ENCODE data around the gene ELL.

The ELL gene

DNA sequence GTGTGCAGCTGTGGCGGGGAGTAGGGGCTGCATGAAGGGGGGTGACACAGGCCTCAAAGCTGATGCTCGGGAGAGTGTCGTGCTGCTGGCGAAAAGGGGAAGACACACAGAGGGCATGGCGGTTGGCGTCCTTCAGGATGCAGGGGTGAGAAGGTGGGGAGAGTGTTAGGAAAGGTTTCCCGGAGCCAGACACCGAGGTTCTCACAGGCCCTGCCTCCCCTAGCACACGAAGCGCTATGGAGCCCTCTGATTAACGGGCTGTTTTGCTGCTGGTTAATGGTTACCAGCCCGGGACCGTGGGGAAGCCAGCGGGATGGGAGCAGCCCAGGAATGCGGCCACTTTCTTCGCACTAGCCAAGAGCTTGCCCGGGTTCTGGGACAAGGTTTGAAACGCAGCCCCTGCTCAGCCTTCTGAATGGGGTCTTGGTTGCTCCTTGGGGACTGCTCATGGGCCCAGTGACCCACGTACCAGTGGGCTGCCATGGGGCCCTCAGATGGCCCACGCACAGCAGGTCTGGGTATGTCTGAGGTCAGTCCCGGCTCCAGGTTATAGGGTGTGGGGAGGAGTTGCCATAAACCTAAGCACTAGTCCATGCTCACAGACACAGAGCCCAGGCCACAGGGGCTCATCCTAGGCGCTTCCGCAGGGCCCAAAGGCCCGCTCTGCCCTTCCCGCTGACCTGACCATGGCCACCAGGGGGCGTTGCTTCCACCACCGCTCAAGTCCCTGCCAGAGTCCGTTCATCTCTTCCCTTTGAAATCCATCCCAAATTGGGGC, 52.6 kb downstream of the ELL start:
- DNase-seq (ENCODE audit: low spot score): peak; percentile 65

DNA sequence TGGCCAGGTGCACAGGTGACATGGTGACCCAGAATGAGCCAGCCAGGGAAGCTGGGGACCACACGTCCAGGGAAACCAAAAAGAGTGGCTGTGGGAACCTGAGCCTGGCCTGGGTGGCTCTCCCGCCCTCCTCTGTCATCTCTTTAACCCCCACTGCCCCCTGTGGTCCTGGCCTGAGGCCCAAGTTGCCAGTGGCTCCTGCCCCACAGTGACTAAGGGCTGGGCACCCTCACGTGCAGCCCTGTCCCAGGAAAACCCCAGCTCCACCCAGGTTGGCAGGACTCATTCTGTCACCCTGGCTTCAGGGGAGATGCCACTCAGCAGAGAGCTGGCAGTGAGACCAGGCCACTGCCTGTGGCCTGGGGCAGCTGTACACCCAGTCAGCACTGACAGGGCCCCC, 53.4 kb downstream of the ELL start:
- no peak for DNase-seq (ENCODE audit: low spot score)

DNA sequence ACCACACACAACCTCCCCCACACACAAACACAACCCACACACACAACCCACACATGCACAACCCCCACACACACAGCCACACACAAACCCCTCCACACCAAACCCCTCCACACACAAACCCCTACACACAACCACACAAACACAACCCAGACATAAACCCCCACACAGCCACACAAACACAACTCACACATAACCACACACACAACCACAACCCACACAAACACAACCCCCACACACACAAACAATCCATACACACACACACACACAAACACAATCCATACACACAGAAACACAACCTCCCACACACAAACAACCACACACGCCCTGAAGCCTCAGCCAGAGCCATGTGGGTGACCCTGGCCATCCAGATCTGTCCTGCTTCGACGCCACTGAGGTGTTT, 53.9 kb downstream of the ELL start:
- no peak for DNase-seq (ENCODE audit: low spot score)

DNA sequence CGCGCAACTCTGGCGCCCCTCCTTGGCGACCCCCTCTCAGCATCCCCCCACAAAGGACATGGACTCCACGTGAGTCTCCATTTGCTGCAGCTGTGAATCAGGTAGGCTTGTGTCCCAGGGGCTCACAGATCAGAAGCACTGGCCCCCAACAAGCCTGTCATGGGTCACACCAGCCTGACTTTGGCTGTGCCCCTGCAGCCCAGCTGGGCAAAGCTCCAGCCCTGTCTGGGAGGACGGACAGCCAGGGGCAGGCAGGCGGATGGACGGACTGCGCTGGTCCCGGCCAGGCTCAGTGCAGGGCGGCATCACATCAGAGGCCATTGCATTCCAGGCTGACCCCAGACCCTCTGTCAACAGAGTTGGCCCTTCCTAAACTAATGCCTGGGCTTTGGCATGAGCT, 55.5 kb downstream of the ELL start:
- no peak for DNase-seq (ENCODE audit: low spot score)

DNA sequence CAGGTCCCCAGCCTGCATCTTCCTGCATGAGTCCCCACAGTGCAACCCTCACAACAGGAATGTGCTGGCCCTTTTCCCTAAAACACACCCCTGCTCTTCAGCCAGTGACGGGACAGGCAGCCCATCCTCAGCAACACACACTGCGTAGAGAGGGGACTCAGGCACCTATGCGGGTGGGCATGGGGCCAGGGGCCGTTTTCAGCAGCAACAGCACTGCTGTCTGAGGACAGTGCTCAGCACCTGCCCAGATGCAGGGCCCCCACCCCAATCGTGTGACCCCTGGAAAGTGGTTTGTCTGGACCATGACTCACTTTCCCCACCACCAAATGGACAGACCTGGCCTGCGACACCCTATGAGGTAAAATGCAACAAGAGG, 55.9 kb downstream of the ELL start:
- no peak for DNase-seq (ENCODE audit: low spot score)

DNA sequence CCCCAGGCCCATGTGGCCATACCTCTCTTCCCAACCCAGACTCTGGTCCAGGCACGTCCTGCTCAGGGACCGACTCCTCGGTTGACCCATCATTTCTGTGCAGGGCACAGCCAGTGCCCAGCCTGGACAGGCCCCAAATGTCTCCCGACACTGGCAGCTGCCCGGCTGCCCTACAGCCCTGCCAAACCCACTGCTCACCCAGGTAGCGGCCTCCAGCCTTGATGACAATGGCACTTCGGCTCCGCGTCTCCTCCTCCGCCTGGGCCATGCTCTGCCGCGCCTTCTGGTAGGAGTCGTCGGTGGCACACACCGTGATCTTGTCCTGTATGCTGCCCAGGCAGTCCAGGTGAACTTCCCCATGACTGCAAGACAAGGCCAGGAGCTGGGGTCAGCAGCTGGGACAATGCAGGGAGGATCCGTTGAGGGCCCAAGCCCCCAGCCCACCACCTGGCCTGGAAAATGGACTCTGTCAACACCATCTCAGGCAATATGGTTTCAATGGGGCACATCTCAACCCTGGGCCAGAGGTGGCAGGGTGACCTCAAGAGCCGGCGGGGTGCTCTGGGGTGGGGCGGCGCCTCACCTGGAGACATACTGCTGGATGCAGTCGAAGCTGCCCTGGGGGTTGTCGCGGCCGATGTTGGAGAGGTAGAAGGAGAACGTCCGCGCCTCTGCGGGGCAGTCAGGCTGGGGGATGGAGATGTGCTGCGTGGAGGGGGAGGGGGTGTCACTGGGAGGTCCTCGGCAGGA, 56.5 kb downstream of the ELL start:
- DNase-seq (ENCODE audit: low spot score): no peak

DNA sequence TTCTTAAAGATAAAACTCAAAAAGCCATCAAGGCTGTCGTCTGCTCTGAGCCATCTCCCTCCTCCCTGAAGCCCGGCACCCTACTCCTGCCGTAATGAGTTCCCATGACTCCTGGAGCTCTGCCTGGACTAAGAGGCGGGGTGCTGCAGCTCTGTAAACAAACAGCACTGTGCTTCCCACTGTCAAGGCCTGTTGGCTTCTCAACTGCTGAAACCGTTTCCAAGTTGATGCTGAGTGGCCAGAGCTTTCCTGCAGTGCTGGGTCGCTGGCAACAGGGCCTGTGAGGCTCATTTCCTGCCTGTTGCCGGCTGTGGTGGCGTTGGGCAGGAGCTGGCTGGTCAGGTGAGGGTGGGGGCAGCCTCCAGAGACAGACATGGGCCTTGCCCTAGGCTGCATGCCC, 57.2 kb downstream of the ELL start:
- no peak for DNase-seq (ENCODE audit: low spot score)

DNA sequence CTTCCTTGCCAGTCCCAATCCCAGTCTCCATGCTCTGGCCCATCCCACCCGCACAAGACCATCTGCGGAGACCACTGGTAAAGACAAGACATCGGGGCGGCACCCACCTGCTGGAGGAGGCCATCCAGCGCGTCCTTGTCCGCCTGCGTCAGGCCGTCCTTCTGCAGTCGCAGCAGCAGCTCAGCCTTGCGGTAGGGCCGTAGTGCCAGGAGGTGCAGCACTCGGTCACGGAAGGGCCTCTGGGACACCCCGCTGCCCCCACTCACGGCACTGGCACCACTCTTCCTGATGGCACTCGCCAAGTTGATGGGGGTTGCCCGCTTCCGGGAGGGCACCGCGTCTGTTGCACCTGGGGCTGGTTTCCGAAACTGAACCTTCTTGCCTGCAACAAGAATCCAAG, 60.4 kb downstream of the ELL start:
- DNase-seq (ENCODE audit: low spot score): no peak

DNA sequence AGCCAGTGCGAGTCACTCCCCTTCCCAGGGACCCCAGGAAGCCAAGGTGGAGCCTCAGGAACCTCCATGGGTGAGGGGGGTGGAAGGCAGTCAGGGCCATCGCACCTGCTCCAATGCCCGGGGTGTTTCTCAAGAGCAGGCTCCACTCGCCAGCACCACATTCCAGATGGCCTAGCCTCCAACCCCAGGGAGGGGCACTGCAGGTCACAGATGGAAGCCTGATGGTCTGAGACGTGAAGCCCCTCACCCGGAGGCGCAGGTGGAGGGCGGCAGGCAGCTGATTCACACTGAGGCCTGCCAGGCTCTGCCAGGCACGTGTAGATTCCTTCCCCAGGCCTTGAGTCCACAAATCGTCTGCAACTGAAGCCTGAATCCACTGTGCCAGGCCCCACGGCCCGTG, 61.0 kb downstream of the ELL start:
- DNase-seq (ENCODE audit: low spot score): no peak

DNA sequence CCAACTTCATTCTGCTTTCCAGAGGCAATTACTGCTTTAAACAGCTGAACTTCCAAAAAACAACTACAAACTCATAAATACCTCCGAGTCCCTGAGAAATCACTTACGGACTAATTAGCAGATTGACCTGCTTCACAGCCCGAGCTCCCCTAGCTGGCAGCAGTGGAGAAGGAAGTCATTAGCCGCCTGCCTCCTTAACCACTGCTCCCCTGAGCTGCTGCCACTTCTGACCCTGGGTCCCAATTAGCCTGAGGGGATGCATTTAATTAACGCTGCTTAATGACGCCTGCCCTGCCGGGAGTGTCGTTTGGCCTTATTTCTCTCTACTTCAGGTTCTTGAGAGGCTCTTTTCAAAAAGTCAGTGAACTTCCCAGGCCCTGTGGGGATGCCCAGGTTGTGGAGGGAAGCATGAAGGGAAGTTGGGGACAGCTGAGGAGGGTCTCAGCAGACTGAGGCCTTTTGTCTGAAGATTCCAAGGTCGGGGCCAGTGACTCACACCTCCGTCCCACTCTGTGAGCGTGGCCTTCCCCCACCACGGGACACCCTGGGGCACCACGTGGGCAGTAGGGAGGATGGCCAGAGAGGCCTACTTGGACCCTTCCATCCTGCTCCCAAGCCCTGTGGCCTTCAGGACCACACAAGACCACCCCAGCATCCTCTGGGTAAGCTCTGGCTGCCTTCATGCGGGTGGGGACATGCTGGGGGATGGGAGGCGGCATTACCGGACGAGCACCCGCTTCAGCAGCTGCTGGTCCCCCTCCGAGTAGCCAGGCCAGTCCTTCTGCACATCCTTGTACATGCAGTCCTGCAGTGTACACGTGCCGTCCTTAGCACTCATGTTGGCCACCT, 64.2 kb downstream of the ELL start:
- DNase-seq (ENCODE audit: low spot score): no peak

DNA sequence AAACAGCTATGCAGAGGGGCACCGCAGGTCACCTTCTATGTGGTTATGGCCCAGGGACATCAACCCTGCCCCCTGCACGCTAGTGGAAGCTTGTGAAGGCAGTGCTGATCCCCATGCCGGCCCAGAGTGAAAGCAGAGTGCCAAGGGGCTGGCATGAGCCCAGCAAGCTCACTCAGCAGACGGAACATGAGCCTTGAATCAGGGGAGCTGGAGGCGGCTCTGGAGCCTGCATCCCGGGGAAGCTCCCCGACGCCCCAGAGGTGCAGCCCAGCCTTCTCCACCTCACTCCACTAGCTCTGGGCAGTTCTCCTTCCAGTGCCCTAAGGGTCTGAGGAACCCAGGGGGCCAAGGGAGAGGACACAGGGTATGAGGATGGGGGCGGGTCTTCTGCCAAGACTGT, 64.9 kb downstream of the ELL start:
- no peak for DNase-seq (ENCODE audit: low spot score)

DNA sequence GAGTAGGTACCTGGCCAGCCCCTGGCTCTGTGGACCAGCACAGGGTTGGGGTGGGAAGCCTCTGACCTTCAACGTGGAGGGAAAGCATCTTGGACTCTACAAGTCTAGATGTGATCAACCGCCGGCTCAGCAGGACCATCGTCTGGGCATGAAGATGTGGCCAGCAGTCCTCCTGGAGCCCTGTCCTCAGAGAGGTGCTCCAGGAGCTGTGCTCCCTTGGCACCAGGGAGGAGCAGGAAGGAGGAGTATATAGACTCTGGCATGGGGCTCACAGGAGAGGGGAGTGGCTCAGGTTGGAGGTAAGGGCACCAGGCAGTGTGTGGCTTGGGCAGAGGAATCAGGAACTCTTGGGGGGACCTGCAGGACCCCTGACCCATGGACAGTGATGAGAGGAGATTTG, 65.6 kb downstream of the ELL start:
- DNase-seq (ENCODE audit: low spot score): no peak

DNA sequence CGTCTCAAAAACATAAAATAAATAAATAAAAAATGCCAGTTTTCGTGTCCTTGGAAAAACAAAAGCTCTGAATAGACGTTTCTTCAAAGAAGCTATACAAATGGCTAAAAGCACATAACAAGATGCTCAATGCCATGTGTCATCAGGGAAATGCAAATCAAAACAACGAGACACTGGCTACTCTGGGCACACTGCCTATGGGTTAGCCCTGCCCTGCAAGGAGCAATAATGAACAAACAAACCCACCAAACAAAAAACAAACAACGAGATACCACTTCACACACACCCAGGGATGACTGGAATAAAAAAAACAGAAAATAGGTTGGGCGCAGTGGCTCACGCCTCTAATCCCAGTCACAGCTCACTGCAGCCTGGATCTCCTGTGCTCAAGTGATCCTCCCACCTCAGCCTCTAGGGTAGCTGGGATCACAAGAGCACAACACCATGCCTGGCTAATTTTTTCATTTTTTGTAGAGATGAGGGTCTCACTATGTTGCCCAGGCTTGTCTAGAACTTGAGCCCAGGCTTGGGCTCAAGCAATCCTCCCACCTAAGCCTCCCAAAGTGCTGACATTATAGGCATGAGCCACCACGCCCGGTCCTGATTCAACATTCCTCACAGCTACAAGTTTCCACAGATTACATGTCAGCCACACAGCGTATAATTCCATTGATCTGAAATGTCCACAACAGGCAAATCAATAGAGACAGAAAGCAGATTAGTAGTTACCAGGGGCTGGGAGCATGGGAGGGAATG, 68.4 kb downstream of the ELL start:
- DNase-seq (ENCODE audit: low spot score): no peak

DNA sequence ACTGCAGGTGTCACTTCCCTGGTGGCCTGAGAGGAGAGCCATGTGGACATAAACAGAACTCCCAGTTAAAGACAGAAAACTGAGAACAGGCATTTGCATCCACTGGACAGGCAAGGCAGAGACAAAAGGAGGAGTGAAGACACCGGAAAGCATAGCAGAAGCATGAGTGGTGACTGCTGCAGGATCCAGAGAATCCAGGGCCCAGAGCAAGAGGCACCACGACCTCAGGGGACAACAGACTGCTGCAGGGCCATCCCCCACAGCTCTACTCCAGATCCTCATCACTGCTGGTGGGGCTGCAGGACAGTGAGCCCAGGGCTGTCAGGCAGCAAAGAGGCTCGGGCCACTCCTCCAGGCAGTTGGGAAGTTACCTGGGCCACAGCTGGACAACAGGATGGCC, 69.5 kb downstream of the ELL start:
- no peak for DNase-seq (ENCODE audit: low spot score)

DNA sequence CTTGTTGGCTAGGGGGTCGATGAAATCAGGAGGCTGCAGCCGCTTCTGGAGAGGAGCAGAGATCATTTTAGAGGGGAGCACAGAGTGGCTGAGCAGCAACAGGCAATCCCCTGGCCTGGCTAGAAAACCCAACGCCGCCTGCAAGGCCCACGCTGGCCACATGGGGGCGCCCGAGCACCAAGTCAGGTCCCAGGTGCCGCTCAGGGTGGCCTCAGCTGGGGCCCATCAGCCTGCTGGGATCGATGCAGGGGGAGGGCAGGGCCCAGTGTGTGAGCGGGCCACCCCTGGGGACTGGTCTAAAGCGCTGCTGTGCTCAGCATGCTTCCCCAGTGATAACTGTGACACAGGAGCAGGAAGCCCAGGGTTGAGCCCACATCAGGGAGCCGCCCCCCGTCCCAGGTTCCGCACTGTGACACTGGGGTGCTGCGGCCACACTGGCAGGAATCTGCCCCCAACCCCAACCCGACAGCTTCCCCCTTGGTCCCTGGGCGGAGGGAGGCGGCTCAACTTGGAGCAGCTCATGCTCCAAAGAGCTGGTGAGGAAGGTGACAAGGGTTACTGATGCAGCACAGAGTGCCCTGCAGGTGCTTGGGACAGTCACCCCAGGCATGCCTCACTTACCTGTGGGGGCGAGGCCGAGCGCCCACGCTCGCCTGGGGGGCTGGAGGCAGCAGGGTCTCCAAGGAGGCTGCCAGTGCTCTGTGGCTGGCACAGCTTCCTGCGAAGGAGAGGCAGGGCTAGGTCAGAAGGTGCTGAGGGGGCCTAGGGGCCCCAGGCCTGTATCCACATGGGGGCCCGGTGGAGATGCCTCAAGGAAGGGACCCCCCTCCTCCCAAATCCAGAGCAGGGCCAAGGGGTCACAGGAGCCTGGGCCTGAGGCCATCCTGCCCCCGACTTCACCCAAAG, 70.7 kb downstream of the ELL start:
- peak; percentile 82 for DNase-seq (ENCODE audit: low spot score)

DNA sequence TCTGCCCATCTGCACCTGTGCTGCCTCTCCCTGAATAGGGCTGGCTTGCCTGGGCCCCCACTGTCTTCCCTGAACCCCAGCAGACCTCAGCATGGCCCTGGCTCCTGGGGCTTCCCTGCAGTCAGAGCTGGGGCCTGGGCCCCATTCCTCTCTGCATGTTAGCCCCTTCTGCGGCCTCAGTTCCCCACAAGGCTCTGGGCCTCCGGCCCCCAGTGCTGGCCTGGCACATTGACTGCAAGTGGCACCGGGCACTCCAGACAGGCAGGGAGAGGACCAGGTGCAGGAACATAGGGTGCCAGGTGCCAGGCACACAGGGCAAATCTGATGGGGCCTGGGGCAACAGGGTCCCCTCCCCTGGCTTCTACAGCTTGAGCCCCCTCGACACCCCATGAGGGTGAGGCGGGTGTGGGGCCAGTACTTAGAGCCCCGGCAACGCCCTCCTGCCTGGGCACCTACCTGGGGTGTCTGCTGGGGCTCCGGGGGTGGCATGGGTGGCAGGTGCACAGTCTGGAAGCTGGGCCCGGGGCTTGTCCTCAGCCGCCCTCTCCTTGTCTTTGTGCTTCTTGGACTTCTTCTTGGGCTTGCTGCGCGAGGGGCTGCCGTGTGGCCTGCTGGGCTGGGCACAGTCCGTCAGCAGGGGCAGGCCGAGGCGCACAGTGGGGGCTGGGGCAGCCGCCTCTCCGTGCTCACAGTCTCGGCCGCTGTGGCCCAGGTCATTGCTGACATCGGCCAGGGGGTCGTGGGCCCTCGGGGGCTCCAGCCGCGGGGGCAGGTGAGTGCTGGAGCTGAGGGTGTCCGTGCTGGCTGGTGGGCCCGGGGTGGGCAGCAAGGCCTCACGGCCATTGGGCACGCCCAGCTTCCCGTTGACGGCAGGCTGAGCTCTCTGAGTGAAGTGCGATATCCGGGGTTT, 71.6 kb downstream of the ELL start:
- no peak for DNase-seq (ENCODE audit: low spot score)

DNA sequence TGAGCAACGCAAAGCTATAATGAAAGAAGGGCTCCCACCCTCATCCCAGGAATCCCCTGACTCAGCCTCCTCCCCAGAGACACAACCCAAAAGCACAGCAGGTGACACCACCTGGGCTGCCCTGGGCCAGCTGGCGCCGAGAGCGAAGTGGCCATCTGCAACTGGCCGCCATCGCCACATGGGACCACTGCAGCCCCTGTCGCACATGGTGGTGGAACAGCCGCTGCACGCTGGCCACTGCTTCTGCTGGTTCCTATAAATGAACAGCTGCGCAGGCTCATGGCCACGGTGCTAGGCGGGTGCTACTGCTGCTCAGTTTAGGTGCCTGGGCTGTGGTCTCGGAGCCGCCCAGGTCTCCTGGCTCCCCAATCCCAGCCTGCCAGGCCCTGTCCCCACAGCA, 72.3 kb downstream of the ELL start:
- DNase-seq (ENCODE audit: low spot score): no peak

DNA sequence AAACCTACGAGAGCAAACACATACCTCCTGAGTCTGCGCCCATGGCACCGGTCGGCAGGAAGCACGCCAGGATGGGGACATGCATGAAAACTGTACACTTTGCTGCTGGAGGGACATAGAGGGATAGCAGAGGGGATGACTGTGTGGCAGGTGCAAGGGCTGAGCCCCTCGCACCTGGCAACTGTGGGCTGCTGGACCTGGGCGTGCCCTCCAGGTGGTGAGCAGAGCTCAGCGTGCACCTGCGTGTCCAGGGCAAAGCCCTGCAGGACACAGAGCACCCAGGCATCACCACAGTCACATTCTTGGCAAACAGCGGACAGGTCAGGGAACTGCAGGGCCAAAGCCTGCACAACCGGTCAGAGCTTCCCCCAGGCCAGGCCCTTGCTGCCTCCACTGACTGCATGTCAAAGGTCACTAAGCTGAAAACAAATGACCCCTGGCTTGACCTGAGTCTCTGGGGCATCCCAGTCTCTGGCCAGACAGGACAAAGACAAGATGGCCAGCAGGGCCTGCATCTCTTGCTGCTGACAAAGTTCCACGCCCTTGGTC, 75.0 kb downstream of the ELL start:
- DNase-seq (ENCODE audit: low spot score): no peak

DNA sequence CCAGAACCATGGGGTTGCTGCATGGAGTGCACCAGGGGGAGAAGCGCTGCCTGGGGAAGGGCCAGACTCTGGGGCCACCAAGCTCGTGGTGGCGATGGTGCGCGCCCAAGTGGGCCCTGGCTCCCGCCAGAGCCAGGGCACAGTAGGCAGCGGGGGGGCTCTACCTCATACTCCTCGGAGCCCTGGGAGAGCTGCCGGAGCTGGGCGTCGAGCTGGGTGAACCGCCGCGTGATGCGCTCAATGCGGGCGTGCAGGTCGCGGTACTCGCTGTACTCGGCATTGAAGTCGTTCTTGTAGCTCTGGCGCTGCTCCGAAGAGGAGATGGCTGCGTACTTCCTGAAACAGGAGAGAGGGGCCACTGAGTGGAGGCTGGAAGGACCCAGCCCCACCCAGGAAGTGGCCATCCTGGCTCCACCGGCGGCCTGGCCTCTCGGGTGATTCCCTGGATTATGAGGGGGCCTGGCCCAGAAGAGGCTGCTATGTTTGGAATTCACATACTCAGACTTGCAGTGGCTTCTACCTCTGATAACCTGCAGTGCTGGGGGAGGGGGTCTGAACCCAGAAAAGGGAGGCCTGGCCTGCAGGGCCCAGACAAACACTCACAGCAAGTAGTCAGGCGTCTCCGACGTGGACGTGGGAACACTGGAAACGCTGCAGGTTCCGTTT, 75.6 kb downstream of the ELL start:
- no peak for DNase-seq (ENCODE audit: low spot score)

All from germinal center (tissue), 1 donor.